Breast epithelium (tissue), 3 donors: ENCODE measurements around the gene TRIM8.

Experiments used
- CTCF ChIP-seq, 3 donors: fragments of 450-650 bp; IDR thresholded peaks; one replicate each; pipeline ENCODE4 v1.5.1; 2016 to 2017; ENCODE audit warnings: antibody characterized with exemption in 3 of 3, mild to moderate bottlenecking in 3 of 3, moderate library complexity in 3 of 3
- POLR2AphosphoS5 ChIP-seq, 3 donors: sonication (generic); formaldehyde crosslinking; IDR thresholded peaks; one replicate each; pipeline ENCODE4 v1.6.1; 2017; ENCODE audit warnings: antibody characterized with exemption in 3 of 3

- TF ChIP-seq POLR2AphosphoS5 (IDR thresholded peaks at IDR 0.05) (no peak), CTCF (IDR thresholded peaks at IDR 0.05) (no peak)
Measured at GRCh38 chr10:102624094-102624493, 20.2 kb upstream of the TRIM8 start.
